ENCODE data around the gene FEM1C.

DNA sequence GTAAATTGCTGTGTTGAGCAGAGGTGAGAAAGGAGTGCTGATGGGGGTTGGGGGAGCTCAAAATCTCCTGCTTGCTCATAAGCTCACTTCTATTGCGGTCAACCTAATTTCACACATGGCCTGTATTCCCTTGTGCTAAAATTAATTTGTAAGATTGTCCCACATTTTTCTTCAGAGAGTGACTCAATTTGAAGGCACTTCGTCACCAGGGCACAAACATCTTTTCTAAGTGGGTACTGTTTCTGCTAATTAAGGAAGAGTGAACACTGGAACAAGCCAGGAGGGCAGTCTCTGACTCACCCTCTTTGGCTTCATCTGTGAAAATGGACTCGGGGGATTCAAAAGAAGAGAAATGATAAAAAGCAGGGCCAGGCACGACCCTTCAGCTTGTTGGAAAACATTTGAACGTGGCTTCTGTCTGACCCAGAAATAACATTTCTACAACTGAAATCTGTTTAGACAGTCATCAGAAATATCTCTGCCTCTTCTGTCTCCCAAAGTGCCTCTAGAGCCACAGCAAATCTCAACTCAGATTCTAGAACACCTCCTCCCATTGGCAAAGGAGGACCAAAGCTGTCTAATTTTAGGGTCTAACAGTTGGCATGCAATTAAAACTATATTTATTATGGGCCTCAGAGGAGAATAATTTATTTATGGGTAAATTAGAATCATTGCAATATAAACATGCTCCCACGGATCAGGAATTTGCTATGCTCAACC, 49.8 kb downstream of the FEM1C start:
- TF ChIP-seq, protein P1, sequence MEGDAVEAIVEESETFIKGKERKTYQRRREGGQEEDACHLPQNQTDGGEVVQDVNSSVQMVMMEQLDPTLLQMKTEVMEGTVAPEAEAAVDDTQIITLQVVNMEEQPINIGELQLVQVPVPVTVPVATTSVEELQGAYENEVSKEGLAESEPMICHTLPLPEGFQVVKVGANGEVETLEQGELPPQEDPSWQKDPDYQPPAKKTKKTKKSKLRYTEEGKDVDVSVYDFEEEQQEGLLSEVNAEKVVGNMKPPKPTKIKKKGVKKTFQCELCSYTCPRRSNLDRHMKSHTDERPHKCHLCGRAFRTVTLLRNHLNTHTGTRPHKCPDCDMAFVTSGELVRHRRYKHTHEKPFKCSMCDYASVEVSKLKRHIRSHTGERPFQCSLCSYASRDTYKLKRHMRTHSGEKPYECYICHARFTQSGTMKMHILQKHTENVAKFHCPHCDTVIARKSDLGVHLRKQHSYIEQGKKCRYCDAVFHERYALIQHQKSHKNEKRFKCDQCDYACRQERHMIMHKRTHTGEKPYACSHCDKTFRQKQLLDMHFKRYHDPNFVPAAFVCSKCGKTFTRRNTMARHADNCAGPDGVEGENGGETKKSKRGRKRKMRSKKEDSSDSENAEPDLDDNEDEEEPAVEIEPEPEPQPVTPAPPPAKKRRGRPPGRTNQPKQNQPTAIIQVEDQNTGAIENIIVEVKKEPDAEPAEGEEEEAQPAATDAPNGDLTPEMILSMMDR (IDR thresholded peaks at IDR 0.05) = no peak
- TF ChIP-seq EZH2 (IDR thresholded peaks at IDR 0.05) (no peak), EZH2phosphoT487 (IDR thresholded peaks at IDR 0.05) (no peak)

Data from neural progenitor cell (in vitro differentiated cells).